ENCODE measurements around the gene HDLBP.

DNA sequence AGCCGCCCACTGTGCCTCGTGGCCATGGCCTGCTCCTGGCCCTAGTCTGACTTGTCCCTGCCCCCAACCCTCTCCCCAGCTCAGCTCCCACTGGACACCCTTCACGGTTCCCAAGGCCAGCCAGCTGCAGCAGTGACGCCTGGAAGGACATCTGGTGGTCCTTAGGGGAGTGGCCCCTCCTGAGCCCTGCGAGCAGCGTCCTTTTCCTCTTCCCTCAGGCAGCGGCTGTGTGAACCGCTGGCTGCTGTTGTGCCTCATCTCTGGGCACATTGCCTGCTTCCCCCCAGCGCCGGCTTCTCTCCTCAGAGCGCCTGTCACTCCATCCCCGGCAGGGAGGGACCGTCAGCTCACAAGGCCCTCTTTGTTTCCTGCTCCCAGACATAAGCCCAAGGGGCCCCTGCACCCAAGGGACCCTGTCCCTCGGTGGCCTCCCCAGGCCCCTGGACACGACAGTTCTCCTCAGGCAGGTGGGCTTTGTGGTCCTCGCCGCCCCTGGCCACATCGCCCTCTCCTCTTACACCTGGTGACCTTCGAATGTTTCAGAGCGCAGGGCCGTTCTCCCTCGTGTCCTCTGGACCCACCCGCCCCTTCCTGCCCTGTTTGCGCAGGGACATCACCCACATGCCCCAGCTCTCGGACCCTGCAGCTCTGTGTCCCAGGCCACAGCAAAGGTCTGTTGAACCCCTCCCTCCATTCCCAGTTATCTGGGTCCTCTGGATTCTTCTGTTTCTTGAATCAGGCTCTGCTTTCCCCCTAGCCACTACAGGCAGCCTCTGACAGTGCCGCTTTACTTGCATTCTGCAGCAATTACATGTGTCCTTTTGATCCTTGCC lies 91.2 kb downstream of the HDLBP start:
- no peak for TF ChIP-seq TAF1 (IDR thresholded peaks at IDR 0.05; ENCODE audit: borderline replicate concordance, low read depth, low read length)
- TF ChIP-seq POLR2A (IDR thresholded peaks at IDR 0.05; ENCODE audit: low read depth, low read length): no peak

All from GM12892 (cell line).